GM12875 (cell line): ENCODE data around the gene IFI44.

Experiments
- H3K4me3 ChIP-seq: one replicate; pipeline ENCODE4 v1.5.1; 2011; ENCODE audit warnings: low read depth, low read length, control low read depth
- TF ChIP-seq, protein P1 (sequence below): IDR thresholded peaks from 2 replicates; pipeline ENCODE4 v1.5.1; 2011; ENCODE audit warnings: low read depth, mild to moderate bottlenecking, control low read depth, inconsistent platforms, low read length, moderate library complexity, borderline replicate concordance; ENCODE audit not compliant: insufficient read depth

The IFI44 gene

GRCh38 chr1:78627321-78627720 is 22.3 kb upstream of the IFI44 start:
- no peak overlapping the region for H3K4me3 ChIP-seq
- TF ChIP-seq, protein P1, sequence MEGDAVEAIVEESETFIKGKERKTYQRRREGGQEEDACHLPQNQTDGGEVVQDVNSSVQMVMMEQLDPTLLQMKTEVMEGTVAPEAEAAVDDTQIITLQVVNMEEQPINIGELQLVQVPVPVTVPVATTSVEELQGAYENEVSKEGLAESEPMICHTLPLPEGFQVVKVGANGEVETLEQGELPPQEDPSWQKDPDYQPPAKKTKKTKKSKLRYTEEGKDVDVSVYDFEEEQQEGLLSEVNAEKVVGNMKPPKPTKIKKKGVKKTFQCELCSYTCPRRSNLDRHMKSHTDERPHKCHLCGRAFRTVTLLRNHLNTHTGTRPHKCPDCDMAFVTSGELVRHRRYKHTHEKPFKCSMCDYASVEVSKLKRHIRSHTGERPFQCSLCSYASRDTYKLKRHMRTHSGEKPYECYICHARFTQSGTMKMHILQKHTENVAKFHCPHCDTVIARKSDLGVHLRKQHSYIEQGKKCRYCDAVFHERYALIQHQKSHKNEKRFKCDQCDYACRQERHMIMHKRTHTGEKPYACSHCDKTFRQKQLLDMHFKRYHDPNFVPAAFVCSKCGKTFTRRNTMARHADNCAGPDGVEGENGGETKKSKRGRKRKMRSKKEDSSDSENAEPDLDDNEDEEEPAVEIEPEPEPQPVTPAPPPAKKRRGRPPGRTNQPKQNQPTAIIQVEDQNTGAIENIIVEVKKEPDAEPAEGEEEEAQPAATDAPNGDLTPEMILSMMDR, result no peak

DNA sequence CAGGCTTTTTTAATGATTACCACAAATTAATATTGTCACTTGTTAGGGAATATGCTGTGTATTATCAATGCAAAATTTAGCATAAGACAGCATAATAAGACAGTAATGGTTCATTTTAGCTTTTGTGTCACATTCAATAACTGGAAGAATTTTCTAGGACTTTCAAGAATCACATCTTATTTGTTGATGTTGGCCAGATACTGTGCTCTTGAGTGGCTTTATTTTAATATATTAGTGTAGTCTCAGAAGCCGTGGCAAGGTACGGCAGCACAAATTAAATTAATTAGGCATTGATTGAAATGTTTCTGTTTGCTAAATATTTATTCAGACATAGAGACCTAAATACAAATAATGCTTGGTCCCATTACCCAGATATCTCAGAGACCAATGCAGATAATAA is 19.0 kb upstream of the IFI44 start:
- no peak overlapping the region for H3K4me3 ChIP-seq
- TF ChIP-seq, protein P1, result no peak

- no peak overlapping the region for H3K4me3 ChIP-seq
- TF ChIP-seq, protein P1, result no peak
Observed at GRCh38 chr1:78633209-78633608, 16.4 kb upstream of the IFI44 start.

DNA sequence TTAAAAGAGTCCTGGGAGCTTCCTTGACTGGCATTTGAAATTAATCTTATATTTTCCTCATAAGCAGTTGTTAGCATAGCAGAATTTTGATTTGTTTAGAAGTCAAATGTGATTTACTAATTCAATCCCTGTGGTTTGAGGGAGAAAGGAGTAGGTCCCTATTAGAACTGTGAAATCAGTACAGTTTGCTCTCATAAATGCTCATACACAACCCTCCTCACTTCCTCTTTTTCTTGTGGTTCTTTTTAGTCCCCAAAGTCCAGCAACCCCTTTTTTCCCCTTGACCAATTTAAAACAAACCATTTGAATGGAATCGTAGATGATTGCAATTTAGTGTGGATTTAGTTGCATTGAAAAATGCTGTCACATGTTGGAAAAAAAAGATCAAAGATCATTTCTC is 9.2 kb upstream of the IFI44 start:
- no peak overlapping the region for H3K4me3 ChIP-seq
- TF ChIP-seq, protein P1, result no peak

GRCh38 chr1:78641558-78641957 is 8.1 kb upstream of the IFI44 start:
- TF ChIP-seq, protein P1, result no peak
- H3K4me3 ChIP-seq, result no peak overlapping the region

DNA sequence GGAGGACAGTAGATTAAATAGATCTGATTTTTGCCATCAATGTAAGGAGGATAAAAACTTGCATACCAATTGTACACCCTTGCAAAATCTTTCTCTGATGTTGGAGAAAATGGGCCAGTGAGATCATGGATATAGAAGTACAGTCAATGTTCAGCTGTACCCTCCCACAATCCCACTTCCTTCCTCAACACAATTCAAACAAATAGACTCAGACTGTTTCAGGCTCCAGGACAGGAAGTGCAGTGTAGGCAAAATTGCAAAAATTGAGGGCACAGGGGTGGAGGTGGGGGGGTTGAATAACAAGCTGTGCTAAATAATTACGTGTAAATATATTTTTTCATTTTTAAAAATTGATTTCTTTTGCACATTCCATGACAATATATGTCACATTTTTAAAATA is 3.9 kb upstream of the IFI44 start:
- TF ChIP-seq, protein P1, result no peak
- no peak overlapping the region for H3K4me3 ChIP-seq

DNA sequence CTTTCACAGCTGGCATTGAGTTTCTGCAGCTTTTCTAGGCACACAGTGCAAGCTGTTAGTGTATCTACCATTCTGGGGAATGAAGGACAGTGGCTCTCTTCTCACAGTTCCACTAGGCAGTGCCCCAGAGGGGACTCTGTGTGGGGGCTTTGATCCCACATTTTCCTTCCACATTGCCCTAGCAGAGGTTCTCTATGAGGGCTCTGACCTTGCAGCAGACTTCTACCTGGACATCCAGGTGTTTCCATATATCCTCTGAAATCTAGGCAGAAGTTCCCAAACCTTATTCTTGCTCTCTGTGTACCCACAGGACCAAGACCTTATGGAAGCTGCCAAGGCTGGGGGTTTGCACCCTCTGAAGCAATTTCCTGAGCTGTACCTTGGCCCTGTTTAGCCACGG is 2.4 kb upstream of the IFI44 start:
- TF ChIP-seq, protein P1, result no peak
- no peak overlapping the region for H3K4me3 ChIP-seq
